Activated CD8-positive, alpha-beta memory T cell treated with anti-CD3 and anti-CD28 coated beads for 36 hours (primary cell): Measurements from ENCODE around the gene VWF. TPM values are rescaled to one million over a fixed set of nuclear protein-coding genes. Genes with fewer than 3 reads are reported as not detected.

ENCODE experiments used
- CTCF ChIA-PET: fragments of 350-600 bp; sonication (Branson Sonifier 250); formaldehyde crosslinking; loops from one replicate; lab custom pipeline; 2021; ENCODE audit warnings: antibody characterized with exemption; lab: Charles Lee
- POLR2A ChIA-PET: fragments of 350-600 bp; sonication (Branson Sonifier 250); formaldehyde crosslinking; loops from one replicate; lab custom pipeline; 2021; ENCODE audit warnings: antibody characterized with exemption; lab: Charles Lee
- total RNA-seq, 2 experiments: library from RNA; stranded (reverse); gene quantifications; one replicate each; pipeline ENCODE4 v1.2.3, GENCODE V29; 2021

The VWF gene
- total RNA-seq, 2 experiments from 2014 or later, result 0.04 TPM

DNA sequence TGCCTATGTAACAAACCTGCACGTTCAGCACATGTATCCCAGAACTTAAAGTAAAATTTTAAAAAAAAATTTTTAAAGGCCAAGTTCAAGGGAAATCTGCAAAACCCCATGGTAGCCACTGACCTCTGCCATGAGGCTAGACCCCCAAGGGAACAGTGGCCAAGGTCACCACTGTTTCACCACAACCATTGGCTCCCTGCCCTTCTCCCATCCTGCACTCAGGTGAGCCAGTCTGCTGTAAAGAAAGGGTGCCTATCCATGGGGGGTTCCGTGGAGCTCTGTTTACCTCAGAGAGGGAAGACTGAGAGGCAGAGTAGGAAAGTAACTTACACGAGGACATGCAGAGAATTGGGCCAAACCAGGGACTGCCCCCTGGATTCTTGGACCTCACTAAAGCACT, 38.6 kb downstream of the VWF start:
- ChIA-PET POLR2A (interaction anchor here (0.7 kb wide), 1 partner anchor 1311 kb away, joined by 3 read pairs; no protein-coding TSS in a partner anchor), CTCF (no interaction called here)

DNA sequence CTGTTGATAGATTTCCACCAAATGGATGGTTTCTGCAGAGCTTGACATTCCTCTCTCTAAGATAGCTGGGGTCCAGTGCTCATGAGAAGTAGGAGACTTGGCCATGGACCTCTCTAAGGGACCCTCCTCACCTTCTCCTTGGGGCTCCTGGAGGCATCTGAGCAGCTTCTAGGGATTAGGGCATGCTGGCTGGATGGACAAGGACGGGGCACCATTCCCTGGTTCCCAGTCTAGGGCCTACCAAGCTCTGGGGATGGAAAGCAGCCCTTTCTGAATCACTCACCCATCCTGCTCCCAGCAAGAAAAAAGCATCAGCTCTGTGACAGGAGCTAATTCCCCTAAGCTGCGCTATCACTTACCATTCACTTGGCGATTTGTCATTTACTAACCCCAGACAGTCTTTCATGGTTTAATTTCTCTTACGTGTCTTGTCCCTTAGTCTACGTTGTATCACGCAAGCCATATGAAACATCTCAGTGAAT, 39.5 kb downstream of the VWF start:
- ChIA-PET POLR2A (no interaction called here), CTCF (no interaction called here)

DNA sequence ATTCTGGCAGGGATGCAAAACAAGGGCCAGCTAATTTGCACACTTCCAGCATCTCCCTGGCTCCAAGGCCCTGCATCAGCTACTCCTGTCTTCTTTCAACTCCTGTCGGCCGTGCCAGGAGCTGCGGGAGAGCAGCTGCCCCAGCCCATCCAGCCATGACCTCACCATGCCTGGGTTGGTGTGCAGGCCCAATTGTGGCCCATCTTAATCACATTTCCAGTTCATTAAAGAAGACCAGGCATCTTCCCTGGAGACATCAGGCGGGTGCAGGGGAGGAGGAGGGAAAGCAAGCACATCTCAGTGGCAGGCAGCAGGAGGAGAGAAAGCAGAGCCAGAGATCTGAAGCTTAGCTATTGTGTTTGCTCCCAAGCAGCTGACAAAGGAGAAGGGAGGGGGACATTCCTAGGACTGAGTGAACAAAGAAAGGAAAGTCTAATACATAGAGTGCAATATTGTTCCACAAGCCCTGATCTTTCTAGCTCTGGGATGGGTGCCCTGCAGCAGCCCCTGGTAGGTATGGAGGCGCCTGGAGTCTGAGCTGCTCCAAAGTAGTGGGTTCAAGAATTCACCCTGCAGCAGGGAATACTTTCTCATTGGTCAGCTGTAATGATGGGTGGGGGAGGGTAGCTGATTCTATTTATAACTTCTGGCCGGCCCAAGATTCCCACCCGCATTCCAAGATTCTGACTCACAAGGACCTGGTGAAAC, 40.1 kb downstream of the VWF start:
- CTCF ChIA-PET, result no interaction called here

GRCh38 chr12:6083601-6084000, 40.9 kb downstream of the VWF start:
- POLR2A ChIA-PET, result no interaction called here
- CTCF ChIA-PET, result no interaction called here

More for the DNA sequence above, 40.1 kb downstream of the VWF start:
- POLR2A ChIA-PET, result no interaction called here

GRCh38 chr12:6082613-6083012, 41.9 kb downstream of the VWF start:
- ChIA-PET POLR2A (no interaction called here), CTCF (no interaction called here)

GRCh38 chr12:6080149-6081045, 44.1 kb downstream of the VWF start:
- POLR2A ChIA-PET, result no interaction called here
- CTCF ChIA-PET, result no interaction called here

DNA sequence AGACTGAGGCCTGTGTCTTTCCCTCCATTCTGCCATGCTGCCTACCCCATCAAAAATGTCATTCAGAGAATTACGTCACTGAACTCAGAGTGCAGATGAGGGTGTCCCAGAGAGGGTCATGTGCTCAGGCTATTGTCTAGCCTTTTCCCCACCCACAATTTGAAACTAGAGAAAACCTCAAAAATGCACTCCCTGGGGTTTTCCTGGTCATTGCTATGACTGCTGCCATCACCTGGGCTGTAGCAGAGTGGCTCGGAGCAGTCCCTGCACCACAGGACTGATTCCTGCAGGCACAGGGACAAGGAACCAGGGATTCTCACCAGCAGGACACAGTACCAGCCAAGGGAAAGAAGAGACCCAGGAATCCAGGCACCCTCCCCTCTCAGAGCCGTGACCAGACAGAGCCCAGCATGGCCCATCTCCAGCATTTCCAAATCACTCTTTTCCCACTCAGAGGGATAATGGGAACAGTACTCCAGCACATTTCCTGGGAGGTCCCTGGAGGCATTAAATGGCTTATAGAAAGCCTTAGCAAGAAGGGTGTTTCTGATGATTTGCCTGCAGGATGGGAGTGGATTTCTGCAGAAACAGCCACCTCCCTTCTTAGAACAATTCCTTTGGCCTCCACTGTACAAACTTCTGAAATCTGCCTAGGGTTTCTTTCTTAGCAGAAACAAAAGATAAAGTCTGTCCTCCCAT, 45.9 kb downstream of the VWF start:
- ChIA-PET CTCF (no interaction called here), POLR2A (interaction anchor here (0.7 kb wide), 2 partner anchors 10 to 122 kb away, joined by 5 to 7 read pairs; partner anchors contain the start of gene CD9)

DNA sequence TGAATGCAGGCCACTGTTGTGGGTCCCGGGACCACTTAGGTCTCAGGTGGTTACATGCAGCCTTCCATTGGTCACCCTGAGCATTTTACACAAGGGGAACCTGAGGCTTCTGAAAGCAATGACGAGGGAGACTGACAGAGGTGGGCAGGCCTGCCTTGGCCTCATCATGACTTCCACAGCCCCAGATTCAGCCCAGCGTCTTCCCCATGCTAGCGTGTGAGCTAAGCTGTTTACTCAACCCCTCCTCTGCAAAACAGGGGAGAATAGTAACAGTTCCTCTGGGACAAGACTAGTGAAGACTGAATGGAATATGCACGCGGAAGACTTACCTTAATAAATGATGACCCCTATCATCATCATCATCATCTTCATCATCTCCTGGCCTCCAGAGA, 46.8 kb downstream of the VWF start:
- POLR2A ChIA-PET, result no interaction called here
- CTCF ChIA-PET, result no interaction called here

DNA sequence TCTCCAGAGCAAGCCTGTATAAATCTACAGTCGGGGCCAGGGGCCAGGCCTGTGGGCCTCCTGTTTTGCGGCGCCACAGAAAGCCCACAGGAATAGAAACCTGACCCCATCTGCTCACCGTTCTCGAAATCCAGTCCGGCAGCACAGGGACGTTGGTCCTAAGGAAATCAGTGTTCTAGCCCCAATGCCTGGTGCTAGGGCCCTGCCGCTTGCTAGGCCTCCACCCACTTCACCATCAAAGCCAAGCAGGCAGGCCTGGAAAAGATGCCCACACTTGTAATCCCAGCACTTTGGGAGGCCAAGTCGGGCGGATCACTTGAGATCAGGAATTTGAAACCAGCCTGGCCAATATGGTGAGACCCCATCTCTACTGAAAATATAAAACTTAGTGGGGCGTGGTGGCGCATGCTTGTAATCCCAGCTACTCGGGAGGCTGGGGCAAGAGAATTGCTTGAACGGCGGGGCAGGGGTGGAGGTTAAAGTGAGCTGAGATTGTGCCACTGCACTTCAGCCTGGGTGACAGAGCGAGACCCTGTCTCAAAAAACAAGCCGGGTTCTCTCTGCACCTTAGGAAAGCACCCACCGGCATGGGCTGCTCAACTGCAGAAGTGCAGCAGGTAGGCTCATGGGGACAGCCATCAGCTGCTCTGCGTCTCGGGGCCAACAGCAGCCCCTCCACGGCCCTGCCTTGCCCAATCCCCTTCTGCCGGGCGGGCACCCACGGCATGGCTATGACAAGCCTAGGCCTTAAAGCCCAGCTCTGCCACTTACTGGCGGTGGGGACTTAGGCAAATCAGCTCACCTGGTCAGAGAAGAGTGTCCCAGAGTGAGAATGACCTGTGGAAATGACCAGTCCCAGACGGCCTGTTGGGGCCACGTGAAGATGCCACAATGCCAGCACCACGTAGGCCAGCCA, 47.4 kb downstream of the VWF start:
- ChIA-PET CTCF (interaction anchor here (1.2 kb wide), 1 partner anchor 209 kb away, joined by 3 read pairs; no protein-coding TSS in a partner anchor), POLR2A (no interaction called here)

- CTCF ChIA-PET, result interaction anchor here (1.2 kb wide), 1 partner anchor 210 kb away, joined by 3 read pairs; no protein-coding TSS in a partner anchor
- POLR2A ChIA-PET, result no interaction called here
Measured at GRCh38 chr12:6076346-6076745, 48.1 kb downstream of the VWF start.

- ChIA-PET CTCF (interaction anchor here (0.6 kb wide), 1 partner anchor 237 kb away, joined by 3 read pairs; no protein-coding TSS in a partner anchor), POLR2A (no interaction called here)
Measured at GRCh38 chr12:6074979-6075585, 49.4 kb downstream of the VWF start.

GRCh38 chr12:6074427-6074826, 50.0 kb downstream of the VWF start:
- ChIA-PET CTCF (interaction anchor here (0.6 kb wide), 1 partner anchor 238 kb away, joined by 3 read pairs; no protein-coding TSS in a partner anchor), POLR2A (interaction anchor here (0.5 kb wide), 1 partner anchor 10 kb away, joined by 3 read pairs; no protein-coding TSS in a partner anchor)

- CTCF ChIA-PET, result no interaction called here
- POLR2A ChIA-PET, result no interaction called here
Measured at GRCh38 chr12:6073426-6073825, 51.0 kb downstream of the VWF start.

DNA sequence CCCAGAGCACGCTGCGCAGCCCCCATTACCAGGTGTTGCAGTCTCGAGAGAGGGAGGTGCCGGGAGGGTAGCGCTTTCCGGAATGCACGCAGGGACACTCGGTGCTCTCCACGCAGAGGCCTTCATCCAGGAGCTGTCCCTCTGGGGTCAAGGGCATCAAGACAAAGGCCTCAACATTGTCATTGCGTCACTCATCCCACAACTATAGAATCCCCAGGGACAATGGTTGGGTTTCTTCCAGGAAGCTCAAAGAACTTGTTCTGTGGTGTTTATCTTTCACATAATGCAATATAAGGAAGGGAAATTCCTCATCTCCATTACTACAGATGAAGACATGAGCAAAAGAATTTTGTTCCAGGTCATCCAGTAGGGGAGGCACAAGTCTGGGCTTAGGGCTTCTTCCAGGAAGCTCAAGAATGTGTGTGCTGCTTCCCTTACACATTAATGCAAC, 52.1 kb downstream of the VWF start:
- ChIA-PET POLR2A (no interaction called here), CTCF (interaction anchor here (0.5 kb wide), 1 partner anchor 237 kb away, joined by 3 read pairs; no protein-coding TSS in a partner anchor)

DNA sequence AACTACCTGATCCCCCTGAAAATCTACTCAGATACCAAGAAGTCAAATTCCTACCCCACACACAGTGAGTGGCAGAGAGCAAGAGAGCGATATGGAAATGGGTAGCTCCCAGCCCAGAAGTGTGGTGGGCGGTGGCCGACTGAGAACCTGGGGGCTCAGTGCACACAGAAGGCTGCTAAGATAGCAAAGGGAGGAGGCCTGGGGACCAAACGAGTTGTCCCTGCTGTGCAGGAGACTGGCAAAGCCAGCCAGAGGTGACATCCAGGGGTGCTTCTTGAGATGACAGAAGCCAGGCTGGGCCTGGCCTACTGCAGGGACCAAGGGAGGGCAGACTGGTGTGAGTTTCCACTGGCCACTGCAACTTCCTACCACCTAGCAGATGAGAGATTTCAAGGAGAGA, 52.9 kb downstream of the VWF start:
- ChIA-PET POLR2A (interaction anchor here (0.6 kb wide), 1 partner anchor 218 kb away, joined by 4 read pairs; no protein-coding TSS in a partner anchor), CTCF (no interaction called here)

GRCh38 chr12:6070472-6071257, 53.8 kb downstream of the VWF start:
- ChIA-PET POLR2A (interaction anchor here (0.6 kb wide), 1 partner anchor 217 kb away, joined by 4 read pairs; no protein-coding TSS in a partner anchor), CTCF (interaction anchor here (1.1 kb wide), 1 partner anchor 208 kb away, joined by 3 read pairs; no protein-coding TSS in a partner anchor)
